Endothelial cell (in vitro differentiated cells): ENCODE results near the gene MXI1. TPM values are rescaled to one million over a fixed set of nuclear protein-coding genes. Genes with fewer than 3 reads are reported as not detected.
"Not testable (repeated sequence)": the region's sequence is repeated elsewhere in the genome, so short reads cannot be mapped to it uniquely, and the experiment has no call there.

Experiments used
- DNase-seq: peaks from one replicate; pipeline ENCODE4 v3.0.0; 2021; ENCODE audit warnings: low spot score
- H3K27ac Mint-ChIP-seq: one replicate; pipeline ENCODE4 v1.8.0; 2021; ENCODE audit warnings: mixed read lengths, inconsistent platforms; ENCODE audit not compliant: unreplicated experiment
- H3K27me3 Mint-ChIP-seq: one replicate; pipeline ENCODE4 v1.8.0; 2021; ENCODE audit warnings: mild to moderate bottlenecking, moderate library complexity, mixed read lengths, inconsistent platforms; ENCODE audit not compliant: unreplicated experiment
- H3K36me3 Mint-ChIP-seq: one replicate; pipeline ENCODE4 v1.8.0; 2021; ENCODE audit warnings: mild to moderate bottlenecking, low read depth, mixed read lengths, inconsistent platforms; ENCODE audit not compliant: unreplicated experiment
- H3K4me1 Mint-ChIP-seq: one replicate; pipeline ENCODE4 v1.8.0; 2021; ENCODE audit warnings: mild to moderate bottlenecking, mixed read lengths, inconsistent platforms; ENCODE audit not compliant: unreplicated experiment
- H3K4me3 Mint-ChIP-seq: one replicate; pipeline ENCODE4 v1.8.0; 2021; ENCODE audit warnings: mild to moderate bottlenecking, mixed read lengths, inconsistent platforms; ENCODE audit not compliant: unreplicated experiment
- H3K9me3 Mint-ChIP-seq: one replicate; pipeline ENCODE4 v1.8.0; 2021; ENCODE audit warnings: mixed read lengths, inconsistent platforms; ENCODE audit not compliant: unreplicated experiment
- total RNA-seq: library from RNA; stranded (reverse); fragmentation: NEBNext Ultra II Directional; extraction: Animal tissue kit (Norgen Biotek cat#: 25700); gene quantifications from one replicate; pipeline ENCODE4 v1.2.1, GENCODE V29; 2021; ENCODE audit not compliant: unreplicated experiment
- TF ChIP-seq, protein P1 (sequence below): fragments of 200-600 bp; sonication (generic); IDR thresholded peaks from one replicate; pipeline ENCODE4 v1.5.0; 2021; ENCODE audit warnings: antibody characterized with exemption; ENCODE audit not compliant: unreplicated experiment

Gene MXI1
- total RNA-seq, 1 donor from 2014 or later: 10.3 TPM

DNA sequence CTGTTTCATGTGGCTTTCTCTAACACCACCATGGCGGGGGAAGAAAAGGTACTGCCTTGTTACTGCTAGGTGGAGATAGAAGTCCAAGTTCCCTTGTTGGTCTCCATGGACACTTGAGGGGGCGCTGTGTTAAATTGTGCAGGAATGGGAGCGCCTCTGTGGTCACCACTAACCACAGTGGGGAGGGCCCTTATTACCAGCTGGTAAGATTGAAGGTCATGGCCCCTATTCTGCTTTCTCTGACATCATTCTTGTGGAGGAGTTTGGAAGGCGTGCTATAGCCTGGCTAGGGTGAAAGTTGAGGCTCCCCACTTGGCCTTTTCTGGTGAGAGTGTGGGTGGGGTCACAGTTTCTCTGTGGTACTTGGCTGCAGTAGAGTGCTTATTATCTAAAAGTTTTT, 14.9 kb upstream of the MXI1 start:
- no peaks in the 10 kb centered on the region for H3K9me3 Mint-ChIP-seq
- TF ChIP-seq, protein P1, sequence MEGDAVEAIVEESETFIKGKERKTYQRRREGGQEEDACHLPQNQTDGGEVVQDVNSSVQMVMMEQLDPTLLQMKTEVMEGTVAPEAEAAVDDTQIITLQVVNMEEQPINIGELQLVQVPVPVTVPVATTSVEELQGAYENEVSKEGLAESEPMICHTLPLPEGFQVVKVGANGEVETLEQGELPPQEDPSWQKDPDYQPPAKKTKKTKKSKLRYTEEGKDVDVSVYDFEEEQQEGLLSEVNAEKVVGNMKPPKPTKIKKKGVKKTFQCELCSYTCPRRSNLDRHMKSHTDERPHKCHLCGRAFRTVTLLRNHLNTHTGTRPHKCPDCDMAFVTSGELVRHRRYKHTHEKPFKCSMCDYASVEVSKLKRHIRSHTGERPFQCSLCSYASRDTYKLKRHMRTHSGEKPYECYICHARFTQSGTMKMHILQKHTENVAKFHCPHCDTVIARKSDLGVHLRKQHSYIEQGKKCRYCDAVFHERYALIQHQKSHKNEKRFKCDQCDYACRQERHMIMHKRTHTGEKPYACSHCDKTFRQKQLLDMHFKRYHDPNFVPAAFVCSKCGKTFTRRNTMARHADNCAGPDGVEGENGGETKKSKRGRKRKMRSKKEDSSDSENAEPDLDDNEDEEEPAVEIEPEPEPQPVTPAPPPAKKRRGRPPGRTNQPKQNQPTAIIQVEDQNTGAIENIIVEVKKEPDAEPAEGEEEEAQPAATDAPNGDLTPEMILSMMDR: no peak
- no peak overlapping the region for H3K27ac Mint-ChIP-seq
- DNase-seq: no peak
- H3K27me3 Mint-ChIP-seq: no peaks in the 10 kb centered on the region
- H3K36me3 Mint-ChIP-seq: no peaks in the 10 kb centered on the region
- no peaks in the 10 kb centered on the region for H3K4me1 Mint-ChIP-seq
- no peak overlapping the region for H3K4me3 Mint-ChIP-seq

DNA sequence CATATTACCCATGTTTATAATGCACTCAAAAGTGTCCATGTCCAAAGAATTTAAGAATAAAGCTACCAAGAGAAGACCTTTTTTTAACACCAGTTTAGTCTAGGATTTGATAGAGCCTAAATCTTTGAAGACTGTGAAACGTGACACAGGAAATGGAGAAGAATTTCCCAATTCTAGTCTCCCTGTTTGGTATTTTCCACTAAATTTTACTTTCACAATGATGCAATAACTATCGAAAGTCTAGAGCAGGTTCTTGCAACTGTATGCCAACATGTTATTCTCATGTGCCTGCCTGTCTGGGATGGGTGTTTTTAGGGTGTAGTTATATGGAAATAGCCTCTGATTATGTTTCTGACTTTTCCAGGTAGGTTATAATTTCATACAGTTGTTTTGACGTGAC, 6.9 kb upstream of the MXI1 start:
- TF ChIP-seq, protein P1: no peak
- H3K36me3 Mint-ChIP-seq: no peaks in the 10 kb centered on the region
- no peaks in the 10 kb centered on the region for H3K9me3 Mint-ChIP-seq
- H3K4me3 Mint-ChIP-seq: no peak overlapping the region
- H3K4me1 Mint-ChIP-seq: peaks cover 3% of the 10 kb centered on the region
- no peak for DNase-seq
- H3K27me3 Mint-ChIP-seq: peaks cover 11% of the 10 kb centered on the region
- no peak overlapping the region for H3K27ac Mint-ChIP-seq

DNA sequence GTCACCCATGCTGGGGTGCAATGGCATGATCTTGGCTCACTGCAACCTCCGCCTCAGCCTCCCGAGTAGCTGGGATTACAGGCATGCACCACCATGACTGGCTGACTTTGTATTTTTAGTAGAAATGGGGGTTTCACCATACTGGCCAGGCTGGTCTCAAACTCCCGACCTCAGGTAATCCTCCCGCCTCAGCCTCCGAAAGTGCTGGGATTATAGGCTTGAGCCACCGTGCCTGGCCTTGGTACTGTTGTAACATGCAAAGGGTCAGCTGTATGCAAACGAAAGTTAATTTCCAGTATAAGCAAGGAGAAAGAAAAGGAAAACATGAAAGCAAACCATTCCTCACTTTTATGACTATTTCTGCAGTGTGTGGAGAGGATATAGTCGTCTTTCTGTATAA, 6.4 kb upstream of the MXI1 start:
- DNase-seq, H3K27ac Mint-ChIP-seq, H3K4me3 Mint-ChIP-seq, H3K9me3 Mint-ChIP-seq, H3K36me3 Mint-ChIP-seq, H3K4me1 Mint-ChIP-seq: not testable (repeated sequence)
- H3K27me3 Mint-ChIP-seq: peaks cover 11% of the 10 kb centered on the region

DNA sequence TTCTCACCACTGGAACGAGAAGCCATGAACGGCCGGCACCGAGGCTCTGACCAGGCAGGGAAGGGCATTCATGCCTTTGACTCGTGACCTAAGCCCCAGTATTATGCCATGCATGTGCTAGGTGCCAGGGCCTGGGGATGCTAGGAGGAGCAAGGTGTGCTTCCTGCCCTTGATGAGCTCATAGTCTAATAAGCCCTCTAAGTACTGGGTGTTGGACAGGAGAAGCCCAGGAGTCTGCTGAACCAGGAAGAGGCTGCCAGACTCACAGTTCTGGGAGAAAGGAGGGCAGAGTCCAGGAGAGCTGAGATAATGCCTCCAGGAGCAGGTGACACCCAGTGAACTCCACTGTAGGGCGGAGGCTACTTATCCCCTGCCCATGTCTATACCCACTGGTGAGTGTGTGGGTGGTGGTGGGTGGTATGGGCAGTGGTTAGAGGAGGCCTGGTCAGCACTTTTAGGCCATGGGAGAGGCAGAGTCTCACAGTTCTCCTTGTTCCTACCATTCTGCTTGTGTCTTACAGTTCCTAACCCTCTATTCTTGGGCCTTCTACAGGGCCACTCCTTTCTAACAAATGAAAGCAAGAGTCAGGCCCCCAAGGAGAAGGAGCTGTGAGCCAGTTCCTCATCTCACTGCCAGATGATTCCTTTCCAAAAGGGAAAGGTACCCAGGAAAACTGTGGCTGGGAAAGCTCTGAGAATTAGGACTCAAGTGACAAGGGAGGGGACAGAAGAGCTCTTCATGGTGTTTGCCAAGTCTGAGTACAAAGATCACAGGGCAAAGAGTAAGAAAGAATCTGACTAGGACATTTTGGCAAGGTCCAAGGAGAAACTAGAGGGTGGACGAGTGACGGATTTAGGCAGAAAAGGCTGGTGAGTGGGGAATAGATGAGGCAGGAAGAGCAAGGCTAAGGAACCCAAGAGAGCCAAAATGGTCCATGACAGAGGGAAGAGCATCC, 3.6 kb upstream of the MXI1 start:
- Mint-ChIP-seq H3K4me1 (peaks cover 19% of the 10 kb centered on the region), H3K27me3 (peaks cover 20% of the 10 kb centered on the region), H3K9me3 (no peaks in the 10 kb centered on the region), H3K36me3 (peaks cover 5% of the 10 kb centered on the region), H3K4me3 (no peak overlapping the region), H3K27ac (no peak overlapping the region)
- TF ChIP-seq, protein P1: no peak
- DNase-seq: no peak

DNA sequence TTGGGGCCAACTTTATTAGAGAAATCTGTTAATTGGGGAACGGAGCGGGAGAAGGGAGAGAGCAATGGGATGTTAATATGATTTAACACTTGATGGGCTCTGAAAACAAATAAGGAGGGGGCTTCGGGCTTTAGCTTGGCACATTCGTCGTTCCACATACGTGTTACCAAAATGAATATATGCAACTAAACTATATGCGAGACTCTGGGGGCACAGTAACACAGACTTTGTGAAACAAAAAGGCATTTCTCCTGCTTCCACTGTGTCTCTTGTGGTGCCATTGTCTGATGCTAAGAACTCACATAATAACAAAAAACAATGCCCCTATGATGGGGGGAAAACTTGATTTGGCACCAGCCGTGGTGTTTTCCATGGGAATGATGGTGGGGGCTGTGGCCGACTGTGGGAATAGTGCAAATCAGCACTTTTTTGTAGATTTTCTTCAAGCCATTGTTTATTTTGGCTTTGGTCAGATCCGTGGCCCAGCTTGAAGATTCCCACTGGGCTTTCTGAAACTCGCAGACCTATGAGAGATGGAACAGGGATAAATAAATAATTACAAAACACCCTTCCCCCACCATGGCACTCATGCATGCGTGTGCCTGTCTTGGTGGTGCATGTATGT, 2.2 kb upstream of the MXI1 start:
- no peaks in the 10 kb centered on the region for H3K9me3 Mint-ChIP-seq
- peaks cover 9% of the 10 kb centered on the region for H3K36me3 Mint-ChIP-seq
- DNase-seq: no peak
- H3K27me3 Mint-ChIP-seq: peaks cover 26% of the 10 kb centered on the region
- no peak overlapping the region for H3K27ac Mint-ChIP-seq
- H3K4me3 Mint-ChIP-seq: peak overlapping the region; percentile 14
- TF ChIP-seq, protein P1: no peak
- peaks cover 26% of the 10 kb centered on the region for H3K4me1 Mint-ChIP-seq
